Right renal pelvis (tissue), 4 donors: ENCODE results near the gene UBA7. TPM values are rescaled to one million over a fixed set of nuclear protein-coding genes. Genes with fewer than 3 reads are reported as not detected.

Experiments
- polyA plus RNA-seq, 4 donors: library from polyadenylated mRNA; unstranded; fragments of 120-200 nt; gene quantifications; one replicate each; pipeline ENCODE4 v1.2.1, GENCODE V29; 2013; ENCODE audit not compliant: insufficient read length in 4 of 4

The UBA7 gene
- polyA plus RNA-seq, 4 donors, result 35.4 to 45.3 (median 39.2) TPM

Other genes starting within 250 kb of the UBA7 start
- gene APEH, start 139.6 kb downstream of the UBA7 start, polyA plus RNA-seq, result 100 to 1,000 TPM; 143 to 155 (median 147) TPM
- 100 to 1,000 TPM; 115 to 197 (median 150) TPM for gene MST1, start 124.5 kb downstream of the UBA7 start, polyA plus RNA-seq
- gene RNF123, start 124.4 kb downstream of the UBA7 start, polyA plus RNA-seq, result 10 to 100 TPM; 35.2 to 38.2 (median 36.8) TPM
- gene AMIGO3, start 94.3 kb downstream of the UBA7 start, polyA plus RNA-seq, result 1 to 10 TPM in 3 of 4 donors, under 1 TPM in 1; 0.94 to 2.6 (median 1.3) TPM
- 10 to 100 TPM; 12.8 to 17.0 (median 14.0) TPM for gene GMPPB, start 90.0 kb downstream of the UBA7 start, polyA plus RNA-seq
- gene IP6K1, start 27.4 kb downstream of the UBA7 start, polyA plus RNA-seq, result 10 to 100 TPM; 54.0 to 64.2 (median 59.5) TPM
- under 1 TPM in 1 of 4 donors, not detected in 3; 0.05 TPM for gene CDHR4, start 14.1 kb downstream of the UBA7 start, polyA plus RNA-seq
- gene INKA1, start 10.7 kb downstream of the UBA7 start, polyA plus RNA-seq, result 10 to 100 TPM; 10.3 to 13.1 (median 12.0) TPM
- 10 to 100 TPM in 2 of 4 donors, 1 to 10 TPM in 2; 8.6 to 10.4 (median 9.9) TPM for gene TRAIP, start 42.6 kb upstream of the UBA7 start, polyA plus RNA-seq
- gene CAMKV, start 56.0 kb upstream of the UBA7 start, polyA plus RNA-seq, result under 1 TPM; 0.07 to 0.39 (median 0.15) TPM
- 1 to 10 TPM in 3 of 4 donors, under 1 TPM in 1; 0.84 to 1.5 (median 1.3) TPM for gene MST1R, start 89.9 kb upstream of the UBA7 start, polyA plus RNA-seq
- gene MON1A, start 115.9 kb upstream of the UBA7 start, polyA plus RNA-seq, result 10 to 100 TPM in 1 of 4 donors, 1 to 10 TPM in 3; 7.1 to 10.8 (median 7.9) TPM
- gene RBM6, start 126.2 kb upstream of the UBA7 start, polyA plus RNA-seq, result 100 to 1,000 TPM in 3 of 4 donors, 10 to 100 TPM in 1; 98.8 to 148 (median 115) TPM